ENCODE measurements around the gene SEMA4C.

SEMA4C gene

GRCh38 chr2:96839875-96840850 lies 29.7 kb downstream of the SEMA4C start:
- DNase-seq: no peak

- peak; percentile 37 to 77 (median 58) for DNase-seq
These were observed 30.5 kb downstream of the SEMA4C start for GRCh38 chr2:96839293-96839874.

GRCh38 chr2:96838345-96839292 lies 31.3 kb downstream of the SEMA4C start:
- DNase-seq: no peak

- no peak for DNase-seq
These were observed 32.3 kb downstream of the SEMA4C start for GRCh38 chr2:96837575-96837974.

GRCh38 chr2:96835830-96836229 lies 34.0 kb downstream of the SEMA4C start:
- no peak for DNase-seq

- no peak for DNase-seq
These were observed 36.9 kb downstream of the SEMA4C start for GRCh38 chr2:96832754-96833507.

- no peak for DNase-seq
These were observed 37.5 kb downstream of the SEMA4C start for GRCh38 chr2:96832408-96832753.

DNA sequence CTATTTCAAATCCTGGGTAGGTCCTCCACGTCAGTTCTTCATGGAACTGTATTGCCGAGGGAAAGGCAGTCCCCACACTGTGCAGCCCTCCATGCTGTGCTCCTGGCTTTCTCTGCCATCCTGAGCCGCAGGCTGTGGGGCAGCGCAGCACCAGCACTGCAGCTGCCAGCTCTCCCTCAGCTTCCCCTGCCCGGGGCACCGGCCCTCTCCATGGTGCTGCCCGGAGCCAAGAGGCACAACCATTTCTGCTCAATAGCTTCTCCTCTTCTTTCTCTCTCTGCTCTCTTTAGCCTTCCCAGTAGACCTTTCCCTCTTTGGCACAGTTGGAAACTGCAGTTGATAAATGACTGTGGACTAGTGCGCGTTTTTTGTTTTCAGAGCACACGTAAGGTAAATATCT lies 38.2 kb downstream of the SEMA4C start:
- DNase-seq: no peak

DNA sequence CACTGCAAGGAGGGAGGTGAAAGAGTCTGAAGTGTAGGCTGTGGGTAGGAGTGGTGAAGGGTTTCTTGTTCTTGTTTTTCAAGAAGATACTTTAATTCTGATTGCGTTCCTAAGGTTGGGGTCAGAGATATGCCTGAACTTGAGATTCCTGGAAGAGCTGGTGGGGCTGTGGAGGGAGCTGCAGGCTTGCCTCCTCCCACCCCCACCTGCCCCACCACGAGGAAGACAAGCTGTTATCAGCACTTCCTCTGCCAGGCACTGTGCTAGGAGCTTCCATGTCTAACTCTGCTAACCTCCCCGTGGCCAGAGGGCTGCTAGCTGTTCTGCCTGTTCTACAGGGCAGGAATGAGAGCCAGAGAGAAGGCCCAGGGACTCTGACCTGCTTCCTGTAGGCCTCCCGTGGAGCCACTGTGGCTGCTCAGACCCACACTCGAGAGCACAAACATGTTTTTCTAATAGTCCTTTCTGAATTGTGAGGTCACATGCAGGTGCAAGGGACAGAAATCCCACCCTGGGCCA lies 39.8 kb downstream of the SEMA4C start:
- no peak for DNase-seq

DNA sequence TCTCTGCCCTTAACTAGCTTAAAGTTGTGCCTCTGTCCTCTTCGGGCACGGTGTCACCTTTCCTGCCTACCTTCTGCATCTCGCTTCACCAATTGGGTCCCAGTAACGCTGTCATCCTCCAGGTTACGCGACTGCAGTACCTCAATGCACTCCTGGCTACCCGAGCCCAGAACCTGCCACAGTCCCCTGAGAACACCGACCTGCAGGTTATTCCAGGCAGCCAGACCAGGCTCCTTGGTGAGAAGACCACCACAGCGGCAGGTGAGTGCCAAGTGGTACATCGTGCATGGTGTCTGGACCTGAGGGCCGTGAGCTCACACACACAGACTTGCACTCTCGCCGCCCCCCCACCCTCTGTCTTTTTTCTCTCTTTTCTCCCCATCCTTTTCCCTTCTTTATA lies 41.0 kb downstream of the SEMA4C start:
- DNase-seq: no peak

- DNase-seq: no peak
These were observed 41.4 kb downstream of the SEMA4C start for GRCh38 chr2:96828436-96828835.

DNA sequence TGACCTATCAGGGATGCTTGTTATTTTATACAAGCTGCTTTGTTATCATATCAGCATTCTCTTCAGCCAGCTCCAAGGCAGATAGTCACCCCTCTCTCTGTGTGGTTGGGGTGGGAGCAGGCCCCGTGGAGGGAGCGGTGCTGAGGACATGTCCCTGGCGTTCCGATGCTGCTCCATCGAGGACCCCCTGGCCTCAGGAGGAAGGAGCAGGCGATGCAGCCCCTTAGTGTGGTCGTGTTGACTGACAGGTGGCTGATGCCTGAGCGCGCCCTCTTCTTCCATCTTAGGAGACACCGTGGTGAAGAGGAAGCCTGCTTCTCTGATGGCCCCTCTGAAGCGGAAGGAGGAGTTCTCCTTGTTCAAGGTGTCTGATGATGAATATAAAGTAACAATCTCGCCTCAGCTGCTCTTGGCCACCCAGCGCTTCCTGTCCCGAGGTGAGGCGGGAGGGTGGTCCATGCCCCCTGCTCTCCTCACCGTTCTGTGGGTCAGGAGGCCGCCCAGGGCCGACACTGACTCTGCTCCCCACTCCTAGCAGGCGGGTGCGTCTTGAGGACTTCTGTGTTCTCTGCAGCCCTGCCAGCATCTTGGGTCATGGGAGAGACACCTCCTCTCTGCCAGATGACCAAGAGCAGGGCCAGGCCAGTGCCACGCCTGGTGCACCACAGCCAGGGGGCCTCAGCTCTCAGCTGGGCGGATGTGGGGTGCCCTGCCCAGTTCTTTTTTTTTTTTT lies 43.2 kb downstream of the SEMA4C start:
- no peak for DNase-seq

GRCh38 chr2:96825057-96825456 lies 44.8 kb downstream of the SEMA4C start:
- no peak for DNase-seq

- no peak for DNase-seq
These were observed 45.6 kb downstream of the SEMA4C start for GRCh38 chr2:96824079-96824870.

DNA sequence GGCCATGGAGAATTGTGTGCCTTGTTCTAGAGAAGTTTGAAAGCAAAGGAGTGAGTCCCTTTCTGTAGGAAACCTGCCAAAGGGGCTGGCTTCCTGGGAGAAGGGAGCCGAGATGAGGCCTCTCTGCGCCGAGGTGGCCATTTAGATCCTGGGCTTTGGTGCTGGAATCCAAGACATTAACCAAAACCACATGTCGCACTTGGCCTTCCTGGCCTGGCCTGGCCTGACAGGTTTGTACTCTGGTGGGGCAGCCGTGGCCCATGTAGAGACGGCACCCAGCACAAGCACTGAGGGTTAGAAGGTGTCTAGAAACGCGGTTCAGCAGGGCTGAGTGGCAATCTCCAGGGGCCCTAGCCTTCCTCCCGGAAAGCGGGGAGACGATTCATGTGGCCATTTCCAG lies 46.7 kb downstream of the SEMA4C start:
- no peak for DNase-seq

DNA sequence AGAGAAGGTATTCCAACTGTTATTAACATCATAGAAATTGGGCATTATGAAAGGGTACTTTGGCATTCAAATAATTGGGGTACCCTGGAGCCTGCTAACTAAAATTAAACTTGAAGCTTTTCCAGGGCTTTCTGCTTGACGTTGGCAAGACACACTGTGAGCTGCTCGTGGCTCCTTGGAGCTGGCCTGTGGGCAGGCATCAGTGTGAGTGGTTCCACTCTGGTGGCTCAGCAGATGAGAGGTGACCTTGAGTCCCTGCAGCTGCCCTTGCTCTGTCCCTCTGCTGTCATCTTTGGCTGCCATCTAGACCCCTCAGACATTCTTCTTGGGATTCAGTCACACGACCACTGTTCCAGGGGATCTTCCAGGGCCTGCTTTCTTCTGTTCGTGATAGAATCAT lies 47.1 kb downstream of the SEMA4C start:
- DNase-seq: no peak

DNA sequence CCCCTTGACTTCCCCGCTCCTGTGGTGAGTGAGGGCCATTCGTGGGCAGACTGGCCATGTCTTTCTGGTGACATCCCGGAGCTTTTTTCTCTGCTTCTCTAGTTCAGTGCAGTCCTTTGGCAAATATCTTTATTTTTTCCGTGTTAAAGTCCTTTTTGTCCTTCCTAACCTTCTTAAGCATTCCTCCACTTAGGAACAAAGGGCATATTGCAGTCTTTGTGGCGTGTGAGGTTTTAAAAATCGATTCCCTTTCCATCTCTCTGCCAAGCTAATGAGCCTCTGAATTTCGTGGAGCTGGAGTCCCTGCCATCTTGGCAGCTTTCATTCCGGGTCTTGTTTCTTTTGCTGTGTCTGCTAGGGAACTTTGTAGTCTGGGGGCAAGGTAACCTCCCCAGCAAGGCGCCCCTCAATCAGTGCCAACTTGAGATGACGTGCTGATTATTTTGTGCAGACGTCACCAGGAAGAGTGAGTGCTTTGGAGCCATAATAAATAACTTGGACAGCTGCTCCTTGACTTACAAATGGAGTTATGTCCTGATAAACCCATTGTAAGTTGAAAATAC lies 48.7 kb downstream of the SEMA4C start:
- no peak for DNase-seq

DNA sequence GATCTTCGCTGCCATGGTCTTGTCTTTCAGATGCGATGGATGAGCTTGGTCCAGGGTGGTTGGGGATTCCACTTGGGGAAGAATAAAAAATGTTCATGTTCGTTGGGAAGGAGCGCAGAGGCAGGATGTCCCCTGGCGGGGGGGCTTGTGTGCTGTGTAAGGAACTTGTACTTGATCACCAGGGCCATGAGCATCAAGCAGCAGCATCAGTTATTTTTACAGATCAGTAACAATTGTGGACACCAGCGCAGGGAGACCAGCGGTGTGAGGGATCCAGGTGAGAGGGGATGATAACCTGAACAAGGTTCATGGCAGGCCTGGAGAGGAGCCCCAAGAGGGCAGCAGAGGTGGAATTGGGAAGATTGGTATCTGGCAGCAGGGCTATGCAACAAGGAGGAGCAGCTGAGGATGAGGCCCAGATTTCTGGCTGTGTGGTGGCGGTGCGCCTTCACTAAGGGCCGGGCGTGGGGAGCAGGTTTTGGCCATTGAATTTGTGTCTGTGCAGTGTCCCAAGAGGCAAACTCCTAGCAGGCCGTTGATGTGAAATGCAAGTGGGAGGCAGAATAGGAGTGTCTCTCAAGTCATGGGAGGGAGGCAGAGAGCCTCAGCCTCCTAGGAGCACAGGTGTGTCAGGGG lies 49.9 kb downstream of the SEMA4C start:
- DNase-seq: no peak

DNA sequence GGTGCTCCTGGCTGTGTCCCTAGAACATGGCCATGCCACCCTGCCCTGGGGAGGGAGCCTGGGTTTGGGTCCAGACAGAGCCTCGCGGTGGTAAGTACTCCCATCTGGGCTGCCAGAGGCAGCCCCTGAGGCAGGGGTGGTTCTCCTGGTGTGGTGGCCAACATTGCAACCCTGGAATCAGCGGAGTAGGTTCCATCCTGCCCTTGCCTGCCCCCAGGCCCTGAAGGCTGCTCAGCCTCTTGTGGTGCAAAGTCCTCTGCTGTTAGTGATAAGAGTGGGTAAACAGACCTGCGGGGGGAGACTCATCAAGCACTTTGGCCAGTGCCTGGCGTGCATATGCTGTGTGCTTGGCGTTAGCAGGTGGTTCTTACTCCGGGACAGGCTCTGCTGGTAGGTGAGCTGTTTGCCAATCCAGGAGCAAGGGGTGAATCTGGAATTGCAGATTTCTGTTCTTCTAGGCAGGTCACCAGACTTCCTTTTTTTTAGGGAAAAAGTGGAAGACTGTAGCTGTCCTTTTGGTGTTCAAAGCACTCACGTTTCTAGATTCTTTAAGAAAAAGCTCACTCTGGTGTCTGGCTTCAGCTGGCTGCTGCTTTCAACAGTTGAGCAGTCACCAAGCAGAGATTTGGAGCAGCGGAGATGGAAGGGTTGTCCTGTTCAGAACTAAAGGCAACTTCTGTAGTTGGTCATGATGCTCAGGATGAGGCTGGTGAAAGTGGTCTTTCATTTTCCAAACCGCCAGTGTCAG lies 50.6 kb downstream of the SEMA4C start:
- no peak for DNase-seq
